ENCODE results near the gene SERINC2. TPM values are rescaled to one million over a fixed set of nuclear protein-coding genes. Genes with fewer than 3 reads are reported as not detected.

Gene SERINC2
- total and polyA plus RNA-seq, 4 donors: 4.9 to 66.4 (median 38.7) TPM

DNA sequence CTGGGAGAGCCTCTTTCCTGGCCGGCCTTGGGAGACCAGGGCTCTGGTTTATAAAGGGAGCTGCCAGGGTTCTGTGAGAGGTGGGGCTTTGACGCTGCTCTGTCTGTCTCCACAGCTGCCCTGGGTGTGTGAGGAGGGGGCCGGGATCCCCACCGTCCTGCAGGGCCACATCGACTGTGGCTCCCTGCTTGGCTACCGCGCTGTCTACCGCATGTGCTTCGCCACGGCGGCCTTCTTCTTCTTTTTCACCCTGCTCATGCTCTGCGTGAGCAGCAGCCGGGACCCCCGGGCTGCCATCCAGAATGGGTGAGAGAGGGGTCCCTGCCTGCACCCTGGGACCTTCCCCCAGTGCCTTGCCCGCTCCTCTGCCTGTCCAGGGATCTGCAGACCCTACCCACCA is 11.6 kb downstream of the SERINC2 start:
- TF ChIP-seq HNF4A (conservative IDR thresholded peaks at IDR 0.05): no peak
- no peak for TF ChIP-seq FOXA2 (IDR thresholded peaks at IDR 0.05)
- TF ChIP-seq GABPA (IDR thresholded peaks at IDR 0.05 in 1 of 2, conservative IDR thresholded peaks at IDR 0.05 in 1 of 2): no peak
- no peak for TF ChIP-seq TAF1 (conservative IDR thresholded peaks at IDR 0.05)
- TF ChIP-seq HNF4G (IDR thresholded peaks at IDR 0.05): no peak
- TF ChIP-seq ATF3 (IDR thresholded peaks at IDR 0.05): no peak
- no peak for TF ChIP-seq EGR1 (IDR thresholded peaks at IDR 0.05; ENCODE audit: low read depth in 2 of 2)
- TF ChIP-seq RAD21 (IDR thresholded peaks at IDR 0.05): no peak
- TF ChIP-seq CTCF (IDR thresholded peaks at IDR 0.05; ENCODE audit: low read depth, low read length, missing input control): no peak
- TF ChIP-seq NR2F2 (IDR thresholded peaks at IDR 0.05): no peak
- TF ChIP-seq ZBTB33 (IDR thresholded peaks at IDR 0.05): no peak
- no peak for TF ChIP-seq REST (IDR thresholded peaks at IDR 0.05)
- TF ChIP-seq JUND (IDR thresholded peaks at IDR 0.05): no peak
- no peak for TF ChIP-seq SP1 (IDR thresholded peaks at IDR 0.05)
- TF ChIP-seq RXRA (IDR thresholded peaks at IDR 0.05): no peak
- no peak for TF ChIP-seq YY1 (IDR thresholded peaks at IDR 0.05)
- TF ChIP-seq MAX (IDR thresholded peaks at IDR 0.05): no peak
- TF ChIP-seq FOXA1 (IDR thresholded peaks at IDR 0.05): no peak
- Histone ChIP-seq H3K4me3 (ENCODE audit: low read depth in 1 of 3, low read length in 3 of 3) (no peak overlapping the region), H3K27me3 (ENCODE audit: control insufficient read depth in 4 of 4, insufficient read depth in 4 of 4, low read length in 3 of 4) (no peaks in the 10 kb centered on the region), H3K4me1 (ENCODE audit: control insufficient read depth in 4 of 4, insufficient read depth in 4 of 4, low read length in 3 of 4) (peaks cover 0 to 8% (median 1%) of the 10 kb centered on the region in 4 donors), H3K36me3 (ENCODE audit: control insufficient read depth in 4 of 4, insufficient read depth in 3 of 4, low read depth in 1 of 4, low read length in 3 of 4) (peaks cover 0 to 17% (median 2%) of the 10 kb centered on the region in 4 donors), H3K9ac (ENCODE audit: low read depth in 1 of 2, low read length in 2 of 2) (no peak overlapping the region), H3K27ac (ENCODE audit: low read depth in 1 of 2, low read length in 2 of 2) (no peak overlapping the region), H3K9me3 (ENCODE audit: control insufficient read depth in 4 of 4, low read length in 3 of 4) (no peaks in the 10 kb centered on the region)
- 87% methylated on average over 15 of the region's 15 CpGs for WGBS
- DNase-seq (ENCODE audit: low spot score): no peak

All from liver (tissue), 9 donors.